WERI-Rb-1 (cell line): ENCODE results near the gene RFC5.
A peak's percentile ranks its signal among the peaks of the same experiment; 100 is the strongest.

Experiments
- DNase-seq: peaks from one replicate; pipeline ENCODE4 v3.0.0-alpha.2; 2020
- H3K27ac ChIP-seq: fragments of 250-450 bp; sonication (Bioruptor Pico); 2 replicates; pipeline ENCODE4 v1.5.1; 2020; ENCODE audit warnings: mild to moderate bottlenecking, moderate library complexity
- H3K27me3 ChIP-seq: fragments of 250-450 bp; sonication (Bioruptor Pico); 2 replicates; pipeline ENCODE4 v1.5.1; 2021; ENCODE audit warnings: mild to moderate bottlenecking, low read depth, moderate library complexity; ENCODE audit not compliant: insufficient read depth, severe bottlenecking
- H3K36me3 ChIP-seq: fragments of 250-450 bp; sonication (Bioruptor Pico); 2 replicates; pipeline ENCODE4 v1.5.1; 2020; ENCODE audit warnings: mild to moderate bottlenecking, moderate library complexity
- H3K4me3 ChIP-seq: 2 replicates; pipeline ENCODE4 v1.5.1; 2011; ENCODE audit warnings: low read depth, mild to moderate bottlenecking, control low read depth, low read length
- H3K9me3 ChIP-seq: fragments of 250-450 bp; sonication (Bioruptor Pico); 2 replicates; pipeline ENCODE4 v1.5.1; 2021; ENCODE audit warnings: mild to moderate bottlenecking, moderate library complexity; ENCODE audit not compliant: severe bottlenecking
- TF ChIP-seq, protein P1 (sequence below): IDR thresholded peaks from 2 replicates; pipeline ENCODE4 v1.5.1; 2011; ENCODE audit warnings: low read depth, mild to moderate bottlenecking, control low read depth, inconsistent platforms, low read length

RFC5 gene

DNA sequence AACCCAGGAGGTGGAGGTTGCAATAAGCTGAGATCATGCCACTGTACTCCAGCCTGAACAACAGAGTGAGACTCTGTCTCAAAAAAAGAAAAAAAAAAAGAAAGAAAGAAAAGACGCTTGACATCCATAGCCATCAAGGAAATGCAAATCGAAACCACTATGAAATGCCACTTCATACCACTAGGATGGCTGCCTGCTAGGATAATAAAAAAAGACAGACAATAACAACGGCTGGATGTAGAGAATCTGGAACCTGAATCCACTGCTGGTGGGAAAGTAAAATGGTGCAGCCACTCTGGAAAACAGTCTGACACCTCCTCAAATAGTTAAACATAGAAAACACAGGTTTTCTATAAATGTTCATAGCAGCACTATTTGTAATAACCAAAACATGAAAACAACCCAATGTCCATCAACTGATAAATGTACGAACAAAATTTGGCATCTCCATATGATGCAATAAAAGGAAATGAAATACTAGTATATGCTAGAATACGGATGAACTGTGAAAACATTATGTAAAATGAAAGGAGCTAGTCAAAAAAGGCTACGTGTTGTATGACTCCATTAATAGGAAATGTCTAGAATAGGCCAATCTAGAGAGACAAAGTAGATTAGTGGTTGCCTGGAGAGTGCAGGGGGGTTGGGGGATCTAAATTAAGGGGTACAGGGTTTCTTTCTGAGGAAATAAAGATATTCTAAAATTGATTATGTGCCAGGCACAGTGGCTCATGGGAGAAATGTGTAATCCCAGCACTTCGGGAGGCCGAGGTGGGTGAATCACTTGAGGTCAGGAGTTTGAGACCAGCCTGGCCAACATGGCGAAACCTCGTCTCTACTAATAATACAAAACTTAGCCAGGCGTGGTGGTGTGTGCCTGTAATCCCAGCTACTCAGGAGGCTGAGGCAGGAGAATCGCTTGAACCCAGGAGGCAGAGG lies 34.7 kb downstream of the RFC5 start:
- H3K27me3 ChIP-seq = no peaks in the 10 kb centered on the region
- H3K4me3 ChIP-seq = no peak overlapping the region
- H3K9me3 ChIP-seq = no peaks in the 10 kb centered on the region
- H3K27ac ChIP-seq = no peak overlapping the region
- DNase-seq = no peak
- TF ChIP-seq, protein P1, sequence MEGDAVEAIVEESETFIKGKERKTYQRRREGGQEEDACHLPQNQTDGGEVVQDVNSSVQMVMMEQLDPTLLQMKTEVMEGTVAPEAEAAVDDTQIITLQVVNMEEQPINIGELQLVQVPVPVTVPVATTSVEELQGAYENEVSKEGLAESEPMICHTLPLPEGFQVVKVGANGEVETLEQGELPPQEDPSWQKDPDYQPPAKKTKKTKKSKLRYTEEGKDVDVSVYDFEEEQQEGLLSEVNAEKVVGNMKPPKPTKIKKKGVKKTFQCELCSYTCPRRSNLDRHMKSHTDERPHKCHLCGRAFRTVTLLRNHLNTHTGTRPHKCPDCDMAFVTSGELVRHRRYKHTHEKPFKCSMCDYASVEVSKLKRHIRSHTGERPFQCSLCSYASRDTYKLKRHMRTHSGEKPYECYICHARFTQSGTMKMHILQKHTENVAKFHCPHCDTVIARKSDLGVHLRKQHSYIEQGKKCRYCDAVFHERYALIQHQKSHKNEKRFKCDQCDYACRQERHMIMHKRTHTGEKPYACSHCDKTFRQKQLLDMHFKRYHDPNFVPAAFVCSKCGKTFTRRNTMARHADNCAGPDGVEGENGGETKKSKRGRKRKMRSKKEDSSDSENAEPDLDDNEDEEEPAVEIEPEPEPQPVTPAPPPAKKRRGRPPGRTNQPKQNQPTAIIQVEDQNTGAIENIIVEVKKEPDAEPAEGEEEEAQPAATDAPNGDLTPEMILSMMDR = no peak
- H3K36me3 ChIP-seq = peaks cover 42% of the 10 kb centered on the region

DNA sequence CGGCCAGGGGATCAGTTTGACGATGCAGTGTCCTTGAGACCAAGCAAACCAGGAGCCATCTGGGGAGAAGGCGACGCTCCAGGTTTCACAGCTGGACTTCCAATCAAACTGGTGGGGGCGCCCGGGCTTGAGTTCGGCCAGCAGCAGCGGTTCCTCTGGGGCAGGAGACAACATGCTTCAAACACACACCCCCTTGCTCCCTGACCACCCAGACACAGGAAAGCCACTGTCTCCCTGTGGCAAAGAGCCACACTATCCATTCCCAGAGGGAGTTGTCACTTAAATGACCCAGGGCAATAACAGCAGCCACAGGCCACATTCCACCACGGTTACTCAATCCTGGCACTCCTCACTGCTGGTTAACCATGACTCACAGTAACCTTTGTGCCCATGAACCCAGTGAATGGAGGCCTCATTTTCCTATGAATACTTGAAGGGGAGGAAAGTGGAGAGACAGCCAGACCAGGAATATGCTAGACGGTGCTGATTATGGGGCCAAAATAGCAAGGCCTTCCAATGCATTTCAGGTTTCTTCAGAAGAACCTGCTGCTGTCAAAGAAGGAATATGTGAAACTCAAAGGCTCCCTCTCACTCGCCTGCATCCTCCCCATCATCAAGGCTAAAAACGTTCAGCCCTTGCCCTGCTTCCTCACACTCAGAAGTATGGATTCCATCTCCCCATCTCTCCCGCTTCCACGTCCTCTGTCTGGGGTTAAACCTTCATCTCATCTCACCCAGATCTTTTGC lies 36.0 kb downstream of the RFC5 start:
- Histone ChIP-seq H3K27me3 (no peaks in the 10 kb centered on the region), H3K4me3 (no peak overlapping the region), H3K9me3 (no peaks in the 10 kb centered on the region), H3K27ac (no peak overlapping the region), H3K36me3 (peaks cover 38% of the 10 kb centered on the region)
- TF ChIP-seq, protein P1 = no peak
- no peak for DNase-seq

DNA sequence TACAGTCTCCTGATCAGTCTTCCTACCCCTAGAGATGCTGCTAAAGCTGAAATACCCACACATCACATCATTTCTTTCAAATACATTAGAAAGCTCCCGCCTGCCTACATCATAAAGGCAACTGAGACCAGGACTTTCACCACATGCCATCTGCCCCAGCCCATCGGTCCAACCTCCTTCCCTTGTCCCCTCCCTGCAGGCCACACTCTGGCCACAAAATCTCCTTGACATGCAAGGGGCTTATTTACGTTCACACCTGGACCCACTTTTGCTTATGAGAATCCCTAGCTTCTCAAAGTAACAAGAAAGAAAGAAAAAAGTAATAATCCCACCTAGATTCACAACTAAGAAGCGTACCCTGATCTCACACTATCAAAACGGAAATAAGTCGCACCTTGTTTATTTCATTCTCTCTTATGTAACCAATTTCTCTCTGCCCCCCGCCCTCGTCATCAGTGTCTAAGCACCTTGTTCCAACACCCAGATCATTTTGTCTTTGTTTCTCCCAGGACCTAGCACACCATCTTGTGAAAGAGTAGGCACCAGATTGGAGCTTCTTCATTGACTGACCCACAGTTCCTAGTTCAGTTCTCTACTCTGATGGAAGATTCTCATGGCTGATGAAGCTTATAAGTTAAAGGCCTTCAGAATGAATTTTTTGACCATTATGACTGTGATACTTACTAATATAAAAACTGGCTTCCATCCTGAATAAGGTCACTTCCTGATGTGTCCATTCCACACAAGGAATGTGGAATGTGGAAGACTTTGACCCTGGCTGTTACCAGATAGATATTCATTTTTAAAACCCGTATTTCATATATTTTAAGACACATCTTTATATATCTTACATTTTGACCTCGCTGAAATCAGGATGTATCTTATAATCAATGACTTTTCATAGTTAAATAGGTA lies 36.8 kb downstream of the RFC5 start:
- Histone ChIP-seq H3K27ac (no peak overlapping the region), H3K27me3 (no peaks in the 10 kb centered on the region), H3K9me3 (no peaks in the 10 kb centered on the region), H3K36me3 (peaks cover 38% of the 10 kb centered on the region), H3K4me3 (no peak overlapping the region)
- TF ChIP-seq, protein P1 = no peak
- no peak for DNase-seq

DNA sequence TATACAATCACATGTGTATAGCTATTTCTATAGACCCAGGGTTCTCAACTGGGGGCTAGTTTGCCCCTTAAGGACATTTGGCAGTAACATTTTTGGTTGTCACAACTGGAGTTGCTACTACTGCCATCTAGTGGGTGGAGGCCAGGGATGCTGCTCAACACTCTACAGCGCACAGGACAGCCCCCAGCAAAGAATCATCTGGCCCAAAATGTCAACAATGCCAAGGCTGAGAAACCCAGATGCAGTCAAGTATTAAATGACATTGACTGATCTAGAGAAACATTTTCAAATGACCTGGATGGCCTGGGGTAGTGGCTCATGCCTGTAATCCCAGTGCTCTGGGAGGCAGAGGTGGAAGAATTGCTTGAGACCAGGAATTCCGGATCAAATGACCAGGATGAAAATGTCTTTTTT lies 38.6 kb downstream of the RFC5 start:
- no peak overlapping the region for H3K4me3 ChIP-seq
- H3K36me3 ChIP-seq = peaks cover 24% of the 10 kb centered on the region
- no peak overlapping the region for H3K27ac ChIP-seq
- TF ChIP-seq, protein P1 = peak; percentile 81
- H3K27me3 ChIP-seq = no peaks in the 10 kb centered on the region
- H3K9me3 ChIP-seq = no peaks in the 10 kb centered on the region
- peak; percentile 70 for DNase-seq
